DND-41 (cell line): Measurements from ENCODE around the gene LPAR4.

Source experiments
- ATAC-seq: fragments of 200-7000 bp; cut with Tn5 transposase; 3 replicates; pipeline ENCODE4 v1.9.1; 2021; ENCODE audit warnings: low read depth; ENCODE audit not compliant: insufficient read depth
- DNase-seq: peaks from one replicate; pipeline ENCODE4 v3.0.0-alpha.2; 2020
- H2AFZ ChIP-seq: 2 replicates; pipeline ENCODE4 v1.6.0; 2012; ENCODE audit warnings: low read depth, low read length
- H3K27ac ChIP-seq: 2 replicates; pipeline ENCODE4 v1.5.1; 2012; ENCODE audit warnings: low read length, inconsistent platforms
- H3K27me3 ChIP-seq: fragments of 200-600 bp; sonication (generic); 2 replicates; pipeline ENCODE4 v1.6.0; 2012; ENCODE audit warnings: low read length, mild to moderate bottlenecking, inconsistent platforms; ENCODE audit not compliant: insufficient read depth, poor library complexity
- H3K36me3 ChIP-seq: 2 replicates; pipeline ENCODE4 v1.5.1; 2012; ENCODE audit warnings: low read length, inconsistent platforms; ENCODE audit not compliant: insufficient read depth
- H3K4me1 ChIP-seq: 2 replicates; pipeline ENCODE4 v1.5.1; 2012; ENCODE audit warnings: mild to moderate bottlenecking, low read length; ENCODE audit not compliant: insufficient read depth
- H3K4me2 ChIP-seq: 2 replicates; pipeline ENCODE4 v1.6.0; 2012; ENCODE audit warnings: mild to moderate bottlenecking, moderate library complexity, low read length, inconsistent platforms; ENCODE audit not compliant: insufficient read depth
- H3K4me3 ChIP-seq, 2 experiments: fragments of 200-600 bp in 1 of 2; shearing (Covaris generic) in 1 of 2; 2 replicates each; pipeline ENCODE4 v1.5.1; 2012 to 2016; ENCODE audit warnings: inconsistent platforms in 2 of 2, low read length in 2 of 2, mild to moderate bottlenecking in 2 of 2, low read depth in 1 of 2, moderate library complexity in 1 of 2
- H3K79me2 ChIP-seq: 2 replicates; pipeline ENCODE4 v1.6.0; 2012; ENCODE audit warnings: low read length, inconsistent platforms; ENCODE audit not compliant: insufficient read depth
- H3K9ac ChIP-seq: 2 replicates; pipeline ENCODE4 v1.6.0; 2012; ENCODE audit warnings: low read depth, mild to moderate bottlenecking, inconsistent platforms, low read length, moderate library complexity
- H3K9me3 ChIP-seq: 2 replicates; pipeline ENCODE4 v1.5.1; 2012; ENCODE audit warnings: low read length, moderate library complexity, mild to moderate bottlenecking, inconsistent platforms; ENCODE audit not compliant: insufficient read depth, severe bottlenecking
- H4K20me1 ChIP-seq: 2 replicates; pipeline ENCODE4 v1.6.0; 2012; ENCODE audit warnings: low read length; ENCODE audit not compliant: insufficient read depth
- EZH2 ChIP-seq: IDR thresholded peaks from 3 replicates; pipeline ENCODE4 v1.6.1; 2012; ENCODE audit warnings: borderline replicate concordance, low read depth, mild to moderate bottlenecking, moderate library complexity, low read length, inconsistent platforms; ENCODE audit not compliant: severe bottlenecking
- TF ChIP-seq, protein P1 (sequence below): IDR thresholded peaks from 2 replicates; pipeline ENCODE4 v1.5.1; 2012; ENCODE audit warnings: borderline replicate concordance, low read length, moderate library complexity, mild to moderate bottlenecking; ENCODE audit not compliant: poor library complexity, severe bottlenecking; ENCODE audit errors: extremely low read depth

LPAR4 gene

DNA sequence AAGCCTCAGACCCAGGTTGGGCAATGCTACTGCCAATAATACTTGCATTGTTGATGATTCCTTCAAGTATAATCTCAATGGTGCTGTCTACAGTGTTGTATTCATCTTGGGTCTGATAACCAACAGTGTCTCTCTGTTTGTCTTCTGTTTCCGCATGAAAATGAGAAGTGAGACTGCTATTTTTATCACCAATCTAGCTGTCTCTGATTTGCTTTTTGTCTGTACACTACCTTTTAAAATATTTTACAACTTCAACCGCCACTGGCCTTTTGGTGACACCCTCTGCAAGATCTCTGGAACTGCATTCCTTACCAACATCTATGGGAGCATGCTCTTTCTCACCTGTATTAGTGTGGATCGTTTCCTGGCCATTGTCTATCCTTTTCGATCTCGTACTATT, 7.4 kb downstream of the LPAR4 start:
- H3K36me3 ChIP-seq = no peaks in the 10 kb centered on the region
- H3K4me1 ChIP-seq = no peaks in the 10 kb centered on the region
- TF ChIP-seq EZH2 = no peak
- TF ChIP-seq, protein P1, sequence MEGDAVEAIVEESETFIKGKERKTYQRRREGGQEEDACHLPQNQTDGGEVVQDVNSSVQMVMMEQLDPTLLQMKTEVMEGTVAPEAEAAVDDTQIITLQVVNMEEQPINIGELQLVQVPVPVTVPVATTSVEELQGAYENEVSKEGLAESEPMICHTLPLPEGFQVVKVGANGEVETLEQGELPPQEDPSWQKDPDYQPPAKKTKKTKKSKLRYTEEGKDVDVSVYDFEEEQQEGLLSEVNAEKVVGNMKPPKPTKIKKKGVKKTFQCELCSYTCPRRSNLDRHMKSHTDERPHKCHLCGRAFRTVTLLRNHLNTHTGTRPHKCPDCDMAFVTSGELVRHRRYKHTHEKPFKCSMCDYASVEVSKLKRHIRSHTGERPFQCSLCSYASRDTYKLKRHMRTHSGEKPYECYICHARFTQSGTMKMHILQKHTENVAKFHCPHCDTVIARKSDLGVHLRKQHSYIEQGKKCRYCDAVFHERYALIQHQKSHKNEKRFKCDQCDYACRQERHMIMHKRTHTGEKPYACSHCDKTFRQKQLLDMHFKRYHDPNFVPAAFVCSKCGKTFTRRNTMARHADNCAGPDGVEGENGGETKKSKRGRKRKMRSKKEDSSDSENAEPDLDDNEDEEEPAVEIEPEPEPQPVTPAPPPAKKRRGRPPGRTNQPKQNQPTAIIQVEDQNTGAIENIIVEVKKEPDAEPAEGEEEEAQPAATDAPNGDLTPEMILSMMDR = no peak
- H3K9ac ChIP-seq = no peak overlapping the region
- H4K20me1 ChIP-seq = no peaks in the 10 kb centered on the region
- H3K9me3 ChIP-seq = no peaks in the 10 kb centered on the region
- H3K27ac ChIP-seq = no peak overlapping the region
- DNase-seq (no peak), ATAC-seq (no peak)
- H2AFZ ChIP-seq = no peak overlapping the region
- H3K4me3 ChIP-seq = no peak overlapping the region
- H3K79me2 ChIP-seq = no peaks in the 10 kb centered on the region
- no peaks in the 10 kb centered on the region for H3K27me3 ChIP-seq
- no peak overlapping the region for H3K4me2 ChIP-seq

DNA sequence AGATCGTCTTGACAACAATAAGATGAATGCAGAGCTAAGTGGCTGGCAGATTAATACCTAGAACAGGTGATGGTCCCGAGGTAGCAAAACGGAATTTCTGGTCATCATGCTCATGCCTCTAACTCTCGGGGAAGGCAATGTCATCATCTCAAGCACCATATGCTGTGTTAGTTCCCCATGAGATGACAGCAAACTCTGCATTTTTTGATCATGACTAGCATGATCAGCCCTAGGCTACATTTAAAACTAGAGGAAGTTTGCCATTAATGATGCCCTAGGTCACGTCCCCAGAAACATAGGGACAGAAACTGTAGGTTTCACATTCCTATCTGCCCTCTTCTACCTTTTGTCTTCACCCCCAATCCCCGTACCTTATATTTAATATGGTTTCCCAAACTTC, 11.6 kb downstream of the LPAR4 start:
- Histone ChIP-seq H4K20me1 (no peaks in the 10 kb centered on the region), H3K9ac (no peak overlapping the region), H3K9me3 (no peaks in the 10 kb centered on the region), H3K36me3 (no peaks in the 10 kb centered on the region), H3K4me3 (no peak overlapping the region), H3K27ac (no peak overlapping the region), H3K79me2 (no peaks in the 10 kb centered on the region), H3K4me1 (peaks cover 8% of the 10 kb centered on the region), H3K4me2 (no peak overlapping the region), H2AFZ (no peak overlapping the region), H3K27me3 (no peaks in the 10 kb centered on the region)
- DNase-seq (no peak), ATAC-seq (no peak)
- TF ChIP-seq EZH2 = no peak
- TF ChIP-seq, protein P1 = no peak

DNA sequence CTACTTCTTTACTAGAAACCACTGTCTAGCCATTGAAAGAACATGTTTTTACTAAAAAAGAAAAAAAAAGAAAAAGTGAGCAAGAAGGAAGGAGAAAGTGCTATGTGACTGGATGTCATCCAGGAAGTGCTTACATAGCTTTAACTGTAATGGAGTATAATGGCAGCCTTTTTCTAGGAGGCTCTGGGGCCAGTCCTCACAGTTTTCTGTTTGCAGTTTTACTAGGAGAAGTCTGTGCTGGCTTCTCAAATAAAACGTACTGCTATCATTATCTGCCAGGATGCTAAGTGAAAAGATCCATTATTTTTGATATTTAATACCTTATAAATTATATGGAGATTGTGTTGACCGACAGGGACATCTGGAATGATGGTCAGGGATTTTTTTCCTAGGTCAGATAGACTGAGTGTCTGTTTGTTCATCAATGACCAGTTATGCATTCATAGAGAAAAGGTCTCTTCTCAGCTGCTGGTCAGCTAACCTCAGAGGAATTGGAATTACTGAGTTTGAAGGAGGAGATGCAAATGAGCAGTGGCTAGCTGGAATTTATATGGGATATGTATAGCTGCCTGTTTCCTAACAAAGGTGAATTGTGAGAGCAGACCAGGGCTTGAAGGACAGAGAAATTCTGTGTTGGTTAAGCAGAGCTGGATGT, 21.7 kb downstream of the LPAR4 start:
- no peaks in the 10 kb centered on the region for H4K20me1 ChIP-seq
- no peak overlapping the region for H3K9ac ChIP-seq
- H3K27me3 ChIP-seq = no peaks in the 10 kb centered on the region
- DNase-seq (no peak), ATAC-seq (no peak)
- no peaks in the 10 kb centered on the region for H3K9me3 ChIP-seq
- no peak overlapping the region for H3K4me3 ChIP-seq
- no peaks in the 10 kb centered on the region; the same call in 1 of the 2 replicates for H3K4me1 ChIP-seq
- no peak overlapping the region for H2AFZ ChIP-seq
- H3K79me2 ChIP-seq = no peaks in the 10 kb centered on the region
- TF ChIP-seq, protein P1 = no peak
- no peak overlapping the region for H3K27ac ChIP-seq
- no peaks in the 10 kb centered on the region for H3K36me3 ChIP-seq
- no peak overlapping the region for H3K4me2 ChIP-seq
